Left lung (tissue), 10 donors: ENCODE measurements around the gene RIOK3. TPM values are rescaled to one million over a fixed set of nuclear protein-coding genes. Genes with fewer than 3 reads are reported as not detected.

Experiments
- ATAC-seq: fragments of 200-7000 bp; cut with Tn5 transposase; one replicate; pipeline ENCODE4 v1.9.1; 2020; ENCODE audit warnings: moderate library complexity
- DNase-seq, 4 donors: peaks; one replicate each; pipeline ENCODE4 v3.0.0-alpha.2; 2013 to 2020
- H3K27ac ChIP-seq, 2 donors: fragments of 200-600 bp; sonication (generic) in 1 of 2; one replicate each; pipeline versions ENCODE4 v1.5.0 to v1.8.0; 2020 to 2021
- H3K27me3 ChIP-seq, 2 donors: fragments of 200-600 bp; sonication (generic) in 1 of 2; one replicate each; pipeline versions ENCODE4 v1.5.0 to v1.8.0; 2020 to 2021
- H3K36me3 ChIP-seq, 2 donors: fragments of 200-600 bp; sonication (generic) in 1 of 2; one replicate each; pipeline versions ENCODE4 v1.5.0 to v1.8.0; 2020 to 2021
- H3K4me1 ChIP-seq, 2 donors: fragments of 200-600 bp; one replicate each; pipeline ENCODE4 v1.8.0; 2021
- H3K4me3 ChIP-seq, 2 donors: fragments of 200-600 bp; sonication (generic) in 1 of 2; one replicate each; pipeline versions ENCODE4 v1.5.0 to v1.8.0; 2020 to 2021; ENCODE audit warnings: mild to moderate bottlenecking in 1 of 2
- H3K9me3 ChIP-seq, 2 donors: fragments of 200-600 bp; sonication (generic) in 1 of 2; one replicate each; pipeline versions ENCODE4 v1.5.0 to v1.8.0; 2020 to 2021
- CTCF ChIP-seq, 2 donors: fragments of 200-600 bp; sonication (generic) in 1 of 2; IDR thresholded peaks; one replicate each; pipeline versions ENCODE4 v1.5.0 to v1.8.0; 2021; ENCODE audit warnings: antibody characterized with exemption in 2 of 2
- intact Hi-C, 2 donors: fragments of 100-400 bp; cut with DNase I; formaldehyde crosslinking; loops; one replicate each; pipeline versions ENCODE4 v1.11.2 to v1.14.2; 2022
- polyA plus RNA-seq, 6 donors: library from polyadenylated mRNA; unstranded; fragments of 120-200 nt; gene quantifications; one replicate each; pipeline ENCODE4 v1.2.1, GENCODE V29; 2013; ENCODE audit not compliant: insufficient read length in 6 of 6
- total RNA-seq, 2 donors: library from RNA; stranded (reverse); fragmentation: NEBNext Ultra II Directional; extraction: Animal tissue kit (Norgen Biotek cat#: 25700); gene quantifications; one replicate each; pipeline ENCODE4 v1.2.1, GENCODE V29; 2021
- donor health status: DM: no; HTN: yes; CAD: no.
- donor health status: DM: no; HTN: no; CAD: no.

RIOK3 gene
- total and polyA plus RNA-seq, 8 donors, result 55.3 to 79.7 (median 66.9) TPM

GRCh38 chr18:23406271-23406787 lies 46.8 kb upstream of the RIOK3 start:
- no peak for TF ChIP-seq CTCF (IDR thresholded peaks at IDR 0.05)
- Histone ChIP-seq H3K9me3 (no peaks in the 10 kb centered on the region), H3K4me1 (peaks cover 0 to 3% of the 10 kb centered on the region in 2 donors), H3K36me3 (no peaks in the 10 kb centered on the region), H3K27ac (no peak overlapping the region), H3K27me3 (no peaks in the 10 kb centered on the region), H3K4me3 (no peak overlapping the region)
- DNase-seq, result no peak
- intact Hi-C loops, result no loop called here
- peak; percentile 73 for ATAC-seq

DNA sequence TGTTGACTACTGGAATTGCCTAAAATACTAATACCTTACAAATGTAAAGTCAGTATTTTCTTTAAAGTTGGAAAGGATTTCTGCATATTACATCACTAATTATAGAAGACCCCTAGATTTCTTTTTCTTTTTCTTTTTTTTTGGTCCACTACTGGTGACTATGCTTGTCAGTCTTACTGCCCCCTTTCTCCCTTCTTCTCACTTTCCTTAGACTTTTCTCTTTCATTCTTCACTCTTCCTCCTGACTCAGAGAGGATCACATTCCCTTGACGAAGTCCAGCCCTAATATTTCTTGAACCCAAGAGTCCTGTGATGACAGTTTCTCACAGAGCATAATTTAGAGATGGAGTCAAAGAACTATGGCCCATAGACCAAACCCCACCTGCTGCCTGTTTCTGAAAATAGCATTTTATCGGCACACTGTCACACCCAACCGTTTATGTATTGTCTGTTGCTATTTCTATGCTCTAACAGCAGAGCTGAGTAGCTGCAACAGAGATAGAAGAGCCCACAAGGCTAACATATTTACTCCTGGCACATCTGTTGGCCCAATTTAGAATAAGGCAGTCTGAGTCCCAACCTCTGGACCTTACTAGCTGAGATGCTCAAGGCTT lies 40.6 kb upstream of the RIOK3 start:
- no peak for ATAC-seq
- Histone ChIP-seq H3K36me3 (no peaks in the 10 kb centered on the region), H3K9me3 (no peaks in the 10 kb centered on the region), H3K27ac (no peak overlapping the region), H3K27me3 (no peaks in the 10 kb centered on the region), H3K4me1 (peaks cover 0 to 11% of the 10 kb centered on the region in 2 donors), H3K4me3 (no peak overlapping the region)
- intact Hi-C loops, result no loop called here
- no peak for TF ChIP-seq CTCF (IDR thresholded peaks at IDR 0.05)
- DNase-seq, result no peak

DNA sequence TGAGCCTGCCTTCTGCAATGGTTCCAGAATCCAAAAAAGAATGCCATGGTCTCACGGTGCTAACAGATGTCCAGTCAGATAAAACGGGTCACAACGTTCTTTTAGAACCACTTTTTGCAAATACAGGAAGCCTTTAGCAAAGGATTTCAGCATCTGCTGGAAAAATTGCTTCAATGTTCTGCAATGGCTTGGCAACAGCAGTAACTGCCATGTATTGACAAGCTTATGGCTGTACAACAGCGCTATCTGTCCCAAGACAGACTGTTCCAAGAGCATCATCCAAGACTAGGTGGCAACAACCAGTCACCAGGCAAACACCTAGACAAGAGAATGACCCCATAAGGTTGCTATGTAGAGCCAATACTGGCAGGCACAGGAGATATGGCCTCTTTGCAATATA lies 37.6 kb upstream of the RIOK3 start:
- Histone ChIP-seq H3K27ac (no peak overlapping the region), H3K4me3 (no peak overlapping the region), H3K4me1 (peaks cover 0 to 11% of the 10 kb centered on the region in 2 donors), H3K27me3 (no peaks in the 10 kb centered on the region), H3K9me3 (no peaks in the 10 kb centered on the region), H3K36me3 (no peaks in the 10 kb centered on the region)
- ATAC-seq (no peak), DNase-seq (no peak)
- TF ChIP-seq CTCF (IDR thresholded peaks at IDR 0.05), result no peak
- intact Hi-C loops, result no loop called here

DNA sequence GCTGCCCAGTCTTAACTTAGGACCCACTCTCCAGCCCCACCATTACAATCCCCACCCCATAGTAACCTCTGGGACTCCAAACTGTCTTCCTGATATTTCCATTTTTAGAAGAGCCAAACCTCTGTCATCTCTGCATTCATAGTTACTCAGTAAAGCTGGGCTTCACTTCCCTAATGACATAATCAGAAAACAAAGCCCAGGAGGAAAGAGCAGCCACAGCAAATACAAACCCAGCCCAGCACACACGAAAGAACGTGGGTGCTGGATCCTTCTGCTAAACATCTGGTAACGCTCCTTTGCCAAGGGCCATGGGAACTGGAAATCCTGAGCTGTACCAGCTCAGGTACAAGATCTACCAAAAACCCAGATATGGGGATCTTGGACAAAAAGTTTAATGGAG lies 36.8 kb upstream of the RIOK3 start:
- ATAC-seq (no peak), DNase-seq (no peak)
- Histone ChIP-seq H3K4me3 (no peak overlapping the region), H3K36me3 (no peaks in the 10 kb centered on the region), H3K4me1 (peaks cover 0 to 11% of the 10 kb centered on the region in 2 donors), H3K27me3 (no peaks in the 10 kb centered on the region), H3K9me3 (no peaks in the 10 kb centered on the region), H3K27ac (no peak overlapping the region)
- intact Hi-C loops, result no loop called here
- no peak for TF ChIP-seq CTCF (IDR thresholded peaks at IDR 0.05)

- no peak for DNase-seq
- intact Hi-C loops, result no loop called here
- H3K4me1 ChIP-seq, result peaks cover 8 to 27% of the 10 kb centered on the region in 2 donors
These were observed 31.8 kb upstream of the RIOK3 start for GRCh38 chr18:23421277-23421676.

More at GRCh38 chr18:23421277-23421676, 31.8 kb upstream of the RIOK3 start:
- no peak for TF ChIP-seq CTCF (IDR thresholded peaks at IDR 0.05)
- Histone ChIP-seq H3K4me3 (no peak overlapping the region), H3K36me3 (no peaks in the 10 kb centered on the region), H3K27me3 (no peaks in the 10 kb centered on the region), H3K27ac (no peak overlapping the region), H3K9me3 (no peaks in the 10 kb centered on the region)
- ATAC-seq, result no peak
